HepG2 (cell line): Measurements from ENCODE around the gene PHF5A. TPM values are rescaled to one million over a fixed set of nuclear protein-coding genes. Genes with fewer than 3 reads are reported as not detected.
A peak's percentile ranks its signal among the peaks of the same experiment; 100 is the strongest.

Experiments
- HNF1B ChIP-seq: sonication (generic); formaldehyde crosslinking; IDR thresholded peaks from 2 replicates; pipeline ENCODE4 v1.5.1; 2020; ENCODE audit warnings: mild to moderate bottlenecking, moderate library complexity, missing genetic modification reagents
- LCORL ChIP-seq, 2 experiments: fragments of 450-650 bp in 1 of 2; sonication (generic) in 1 of 2; formaldehyde crosslinking in 1 of 2; IDR thresholded peaks; 2 replicates each; pipeline versions ENCODE4 v1.5.0 to v1.6.1; 2017 to 2020; ENCODE audit warnings: antibody characterized with exemption in 1 of 2, missing genetic modification reagents in 1 of 2
- SNAPC2 ChIP-seq: sonication (generic); formaldehyde crosslinking; IDR thresholded peaks from 2 replicates; pipeline ENCODE4 v1.8.1; 2022; ENCODE audit warnings: mild to moderate bottlenecking, missing genetic modification reagents
- THAP11 ChIP-seq: IDR thresholded peaks from 2 replicates; pipeline ENCODE4 v1.6.1; 2016; ENCODE audit warnings: missing biosample characterization, missing genetic modification reagents
- ZMAT3 ChIP-seq: sonication (generic); formaldehyde crosslinking; conservative IDR thresholded peaks from 2 replicates; pipeline ENCODE4 v1.7.0; 2021; ENCODE audit warnings: missing genetic modification reagents
- ZNF318 ChIP-seq: sonication (generic); formaldehyde crosslinking; IDR thresholded peaks from 2 replicates; pipeline ENCODE4 v1.4.0; 2020; ENCODE audit warnings: mild to moderate bottlenecking, missing genetic modification reagents
- ZNF577 ChIP-seq: sonication (generic); formaldehyde crosslinking; IDR thresholded peaks from 2 replicates; pipeline ENCODE4 v1.4.0; 2020; ENCODE audit warnings: mild to moderate bottlenecking, low read depth, missing genetic modification reagents, borderline replicate concordance
- ZNF7 ChIP-seq: IDR thresholded peaks from 2 replicates; pipeline ENCODE4 v1.6.1; 2016; ENCODE audit warnings: missing biosample characterization, missing genetic modification reagents
- polyA plus RNA-seq, 8 experiments: library from polyadenylated mRNA; depleted of rRNA in 3 of 8; stranded (reverse) in 7 of 8; unstranded in 1 of 8; fragments of >200 nt; fragmentation: Illumina TruSeq in 4 of 8; extraction: Trizol in 4 of 8; gene quantifications; 2 replicates each; pipeline versions ENCODE4 v1.2.1 to v1.2.3, GENCODE V29; 2011 to 2016; ENCODE audit warnings: low read depth in 4 of 8, missing spikeins in 1 of 8, mixed read lengths in 1 of 8; ENCODE audit not compliant: insufficient read depth in 1 of 8
- total RNA-seq, 5 experiments: library from RNA; depleted of rRNA; stranded (reverse); fragments of >200 nt; fragmentation: Illumina TruSeq; extraction: Trizol; gene quantifications; 2 replicates each; pipeline ENCODE4 v1.2.3, GENCODE V29; 2016; ENCODE audit warnings: low read depth in 1 of 5

Gene PHF5A
- total and polyA plus RNA-seq, 2 of the 13 experiments (the other 11 are each of a cell fraction or from before 2014, with no cell fraction given): 56.6 to 105 TPM

GRCh38 chr22:41517172-41518047 lies 48.9 kb upstream of the PHF5A start (continued):
- TF ChIP-seq HNF1B (0 out of 2 replicates have a peak, but pooled peaks have one; percentile 51), THAP11 (0 out of 2 replicates have a peak, but pooled peaks have one; percentile 44), LCORL (IDR thresholded peaks at IDR 0.05) (no peak), LCORL (CRISPR knock-in tag; IDR thresholded peaks at IDR 0.05) (no peak), ZMAT3 (no peak), SNAPC2 (CRISPR knock-in tag) (no peak), ZNF318 (CRISPR knock-in tag) (no peak), ZNF577 (CRISPR knock-in tag) (no peak), ZNF7 (CRISPR knock-in tag) (no peak)
